NT2/D1 (cell line): ENCODE results near the gene ZNF488.
A peak's percentile ranks its signal among the peaks of the same experiment; 100 is the strongest.
"Not testable (repeated sequence)": the region's sequence is repeated elsewhere in the genome, so short reads cannot be mapped to it uniquely, and the experiment has no call there.

ENCODE experiments used
- DNase-seq: peaks from one replicate; pipeline ENCODE4 v3.0.0-alpha.2; 2011; ENCODE audit warnings: low read depth, low spot score
- H3K27me3 ChIP-seq: 2 replicates; pipeline ENCODE4 v1.6.0; 2011; ENCODE audit warnings: mild to moderate bottlenecking; ENCODE audit not compliant: insufficient read length, insufficient read depth
- H3K36me3 ChIP-seq: 2 replicates; pipeline ENCODE4 v1.6.1; 2011; ENCODE audit warnings: mild to moderate bottlenecking, low read length, mixed read lengths; ENCODE audit not compliant: insufficient read depth, insufficient read length
- H3K4me1 ChIP-seq: 2 replicates; pipeline ENCODE4 v1.5.1; 2011; ENCODE audit not compliant: insufficient read depth, insufficient read length
- H3K4me3 ChIP-seq: 2 replicates; pipeline ENCODE4 v1.5.1; 2011; ENCODE audit warnings: low read depth; ENCODE audit not compliant: insufficient read length
- H3K9ac ChIP-seq: 2 replicates; pipeline ENCODE4 v1.6.0; 2011; ENCODE audit warnings: low read depth; ENCODE audit not compliant: insufficient read length
- H3K9me3 ChIP-seq: 2 replicates; pipeline ENCODE4 v1.5.1; 2011; ENCODE audit warnings: mild to moderate bottlenecking, low read length; ENCODE audit not compliant: insufficient read depth
- SUZ12 ChIP-seq: IDR thresholded peaks from 2 replicates; pipeline ENCODE4 v1.6.1; 2011; ENCODE audit not compliant: insufficient read length, insufficient read depth; ENCODE audit errors: extremely low read depth
- YY1 ChIP-seq: IDR thresholded peaks from 2 replicates; pipeline ENCODE4 v1.6.1; 2011; ENCODE audit not compliant: insufficient read length, insufficient read depth
- ZNF274 ChIP-seq: IDR thresholded peaks from 2 replicates; pipeline ENCODE4 v1.6.1; 2011; ENCODE audit warnings: mild to moderate bottlenecking, low read depth, low read length

ZNF488 gene

DNA sequence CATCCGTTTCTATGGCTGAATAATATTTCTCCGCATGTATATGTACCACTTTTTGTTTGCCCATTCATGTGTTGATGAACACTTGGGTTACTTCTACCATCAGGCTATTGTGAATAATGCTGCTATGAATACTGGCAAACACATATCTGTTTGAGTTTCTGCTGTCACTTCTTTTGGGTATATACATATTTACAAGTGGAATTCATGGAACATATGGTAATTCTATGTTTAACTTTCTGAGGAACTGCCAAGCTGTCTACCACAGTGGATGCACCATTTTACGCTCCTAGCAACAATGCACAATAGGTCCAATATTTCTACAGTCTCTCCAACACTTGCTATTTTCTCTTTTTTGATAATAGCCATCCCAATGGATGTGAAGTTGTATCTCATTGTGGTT is 5.5 kb upstream of the ZNF488 start:
- no peaks in the 10 kb centered on the region for H3K36me3 ChIP-seq
- H3K9me3 ChIP-seq: peaks cover 14% of the 10 kb centered on the region
- no peak for DNase-seq
- H3K9ac ChIP-seq: no peak overlapping the region
- no peak overlapping the region for H3K4me3 ChIP-seq
- H3K4me1 ChIP-seq: no peaks in the 10 kb centered on the region
- peaks cover 13% of the 10 kb centered on the region for H3K27me3 ChIP-seq
- TF ChIP-seq YY1: no peak
- TF ChIP-seq ZNF274: no peak
- TF ChIP-seq SUZ12: no peak

DNA sequence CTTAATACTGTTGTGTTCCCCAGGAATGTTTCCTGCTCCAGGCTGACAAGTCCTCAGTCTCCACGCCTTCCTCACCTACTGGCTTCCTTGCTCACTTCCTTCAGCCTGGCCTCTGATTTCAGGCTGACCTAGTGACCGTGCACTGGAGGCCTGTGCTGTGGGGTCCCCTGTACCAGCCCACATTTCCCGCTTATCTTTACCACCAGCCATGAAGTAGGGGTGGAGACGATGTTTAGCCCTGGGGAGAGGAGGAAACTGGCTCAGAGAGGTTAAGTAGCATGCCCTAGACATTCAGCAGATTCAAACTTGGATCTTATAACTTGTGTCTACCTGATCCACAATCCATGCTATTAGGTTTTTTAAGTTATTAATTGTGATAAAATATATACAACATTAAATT is 4.8 kb upstream of the ZNF488 start:
- no peak for TF ChIP-seq YY1
- TF ChIP-seq SUZ12: no peak
- TF ChIP-seq ZNF274: no peak
- Histone ChIP-seq H3K4me1 (no peaks in the 10 kb centered on the region), H3K27me3 (peaks cover 13% of the 10 kb centered on the region), H3K9me3 (peaks cover 14% of the 10 kb centered on the region; the same call in 1 of the 2 replicates), H3K4me3 (no peak overlapping the region), H3K9ac (no peak overlapping the region), H3K36me3 (no peaks in the 10 kb centered on the region)
- DNase-seq: no peak

DNA sequence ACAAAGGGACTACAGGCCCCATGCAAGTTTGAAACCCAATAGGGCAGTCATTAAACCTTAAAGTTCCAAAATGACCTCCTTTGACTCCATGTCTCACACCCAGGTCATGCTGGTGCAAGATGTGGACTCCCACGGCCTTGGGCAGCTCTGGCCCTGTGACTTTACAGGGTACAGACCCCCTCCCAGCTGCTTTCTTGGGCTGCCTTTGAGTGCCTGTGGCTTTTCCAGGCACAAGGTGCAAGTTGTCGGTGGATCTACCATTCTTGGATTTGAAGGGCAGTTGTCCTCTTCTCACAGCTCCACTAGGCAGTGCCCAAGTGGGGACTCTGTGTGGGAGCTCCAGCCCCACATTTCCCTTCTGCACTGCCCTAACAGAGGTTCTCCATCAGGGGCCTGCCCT is 2.0 kb upstream of the ZNF488 start:
- peaks cover 14% of the 10 kb centered on the region; the same call in 1 of the 2 replicates for H3K9me3 ChIP-seq
- H3K9ac ChIP-seq, H3K36me3 ChIP-seq, DNase-seq, H3K4me3 ChIP-seq, H3K4me1 ChIP-seq: not testable (repeated sequence)
- peaks cover 13% of the 10 kb centered on the region for H3K27me3 ChIP-seq

DNA sequence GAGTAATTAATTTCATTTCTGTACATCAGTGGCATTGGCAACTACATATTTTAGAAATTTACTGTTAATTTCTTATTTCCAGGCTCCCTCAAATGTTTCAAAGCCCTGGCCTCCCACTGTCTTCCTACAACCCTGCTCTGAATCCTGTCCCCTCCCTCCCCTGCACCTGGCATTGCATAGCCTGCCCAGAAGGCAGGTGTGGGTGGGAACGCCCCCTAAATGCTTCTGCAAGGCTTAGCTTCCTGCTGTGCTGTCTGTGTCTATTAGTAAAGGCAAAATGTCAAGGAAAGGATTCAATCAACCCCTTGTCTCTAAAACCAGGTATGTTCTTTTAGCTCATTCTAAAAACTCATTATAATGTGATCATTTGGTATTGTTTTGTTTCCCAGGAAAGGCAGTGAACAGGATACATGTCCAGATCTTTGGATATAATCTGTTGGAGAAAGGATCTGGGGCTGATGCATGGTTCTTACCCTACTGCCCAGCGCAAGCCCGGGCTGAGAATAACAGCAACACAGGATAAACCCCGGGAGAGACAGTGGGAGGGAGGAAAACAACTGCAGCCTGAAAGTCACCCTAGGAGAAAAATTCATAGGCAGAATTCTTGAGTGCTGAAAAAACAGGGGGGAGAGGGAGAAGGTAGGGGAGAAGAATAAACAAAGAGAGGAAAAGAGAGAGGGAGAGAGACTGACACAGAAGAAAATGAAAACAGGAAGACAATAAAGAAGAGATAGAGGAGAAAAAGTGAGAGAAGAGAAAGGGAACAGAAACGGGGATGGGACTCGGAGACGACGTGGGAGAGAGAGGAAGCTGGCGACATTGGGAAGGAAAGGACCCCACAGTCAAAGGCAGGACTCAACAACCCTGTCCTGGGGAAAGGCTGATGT is 589 bp downstream of the ZNF488 start:
- peaks cover 14% of the 10 kb centered on the region; the same call in 1 of the 2 replicates for H3K9me3 ChIP-seq
- H3K36me3 ChIP-seq: peaks cover 18% of the 10 kb centered on the region
- peaks cover 13% of the 10 kb centered on the region for H3K27me3 ChIP-seq
- no peak for DNase-seq
- TF ChIP-seq ZNF274: no peak
- no peak for TF ChIP-seq SUZ12
- no peak for TF ChIP-seq YY1
- no peaks in the 10 kb centered on the region for H3K4me1 ChIP-seq
- peak overlapping the region; percentile 70 for H3K9ac ChIP-seq
- peak overlapping the region; percentile 55 for H3K4me3 ChIP-seq

- TF ChIP-seq YY1 (no peak), ZNF274 (no peak), SUZ12 (no peak)
- H3K36me3 ChIP-seq: peaks cover 18% of the 10 kb centered on the region
- no peaks in the 10 kb centered on the region for H3K4me1 ChIP-seq
- peaks cover 13% of the 10 kb centered on the region for H3K27me3 ChIP-seq
- no peak overlapping the region for H3K9ac ChIP-seq
- no peak for DNase-seq
- H3K4me3 ChIP-seq: no peak overlapping the region
- H3K9me3 ChIP-seq: peaks cover 8% of the 10 kb centered on the region; the same call in 1 of the 2 replicates
Observed at GRCh38 chr10:47381427-47382379, 2.4 kb downstream of the ZNF488 start.

DNA sequence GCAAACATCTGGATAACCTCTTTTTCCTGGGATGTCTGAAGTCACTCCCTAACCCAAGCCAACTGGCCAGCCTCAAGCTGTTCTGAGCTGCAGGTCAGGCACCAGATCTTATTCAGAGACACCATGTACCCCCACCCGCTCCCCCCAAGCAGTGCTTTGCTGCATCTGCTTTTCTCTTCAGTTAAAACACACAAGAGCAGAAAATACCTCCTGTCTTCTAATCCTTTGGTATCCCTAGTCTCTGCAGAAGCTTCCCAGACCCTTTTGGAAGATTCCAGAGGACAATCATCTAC is 3.0 kb downstream of the ZNF488 start:
- TF ChIP-seq SUZ12 (no peak), YY1 (no peak), ZNF274 (no peak)
- Histone ChIP-seq H3K4me3 (no peak overlapping the region), H3K9ac (no peak overlapping the region), H3K36me3 (peaks cover 18% of the 10 kb centered on the region), H3K27me3 (peaks cover 12% of the 10 kb centered on the region), H3K4me1 (peaks cover 2% of the 10 kb centered on the region), H3K9me3 (peaks cover 2% of the 10 kb centered on the region; the same call in 1 of the 2 replicates)
- DNase-seq: no peak
